ENCODE data around the gene ST8SIA5.

The ST8SIA5 gene

GRCh38 chr18:46680784-46681695 is 75.8 kb downstream of the ST8SIA5 start:
- in situ Hi-C loops (cut with HindIII; ENCODE audit: low pct_ligation_motif_present, low sequenced_read_pairs), result no loop called here
- no peak for DNase-seq
- H3K27me3 ChIP-seq (replicated peaks), result no peaks in the 10 kb centered on the region
- no peak for TF ChIP-seq CTCF (IDR thresholded peaks at IDR 0.05; ENCODE audit: low read depth, low read length, missing control alignments)
- H3K27ac ChIP-seq, result no peak overlapping the region
- H3K36me3 ChIP-seq (replicated peaks), result no peaks in the 10 kb centered on the region
- no peak overlapping the region for H3K4me3 ChIP-seq (ENCODE audit: low read depth, low read length)

- in situ Hi-C loops (cut with HindIII; ENCODE audit: low pct_ligation_motif_present, low sequenced_read_pairs), result no loop called here
- DNase-seq, result no peak
- H3K27ac ChIP-seq, result no peak overlapping the region
- H3K4me3 ChIP-seq (ENCODE audit: low read depth, low read length), result no peak overlapping the region
- TF ChIP-seq CTCF (IDR thresholded peaks at IDR 0.05; ENCODE audit: low read depth, low read length, missing control alignments), result no peak
- H3K36me3 ChIP-seq (replicated peaks), result no peaks in the 10 kb centered on the region
- H3K27me3 ChIP-seq (replicated peaks), result no peaks in the 10 kb centered on the region
These were observed 76.8 kb downstream of the ST8SIA5 start for GRCh38 chr18:46679846-46680598.

GRCh38 chr18:46678785-46679399 is 78.0 kb downstream of the ST8SIA5 start:
- Histone ChIP-seq H3K27me3 (replicated peaks) (no peaks in the 10 kb centered on the region), H3K4me3 (ENCODE audit: low read depth, low read length) (no peak overlapping the region), H3K36me3 (replicated peaks) (no peaks in the 10 kb centered on the region), H3K27ac (no peak overlapping the region)
- no peak for TF ChIP-seq CTCF (IDR thresholded peaks at IDR 0.05; ENCODE audit: low read depth, low read length, missing control alignments)
- no peak for DNase-seq
- in situ Hi-C loops (cut with HindIII; ENCODE audit: low pct_ligation_motif_present, low sequenced_read_pairs), result no loop called here

GRCh38 chr18:46678041-46678440 is 78.8 kb downstream of the ST8SIA5 start:
- no peak for TF ChIP-seq CTCF (IDR thresholded peaks at IDR 0.05; ENCODE audit: low read depth, low read length, missing control alignments)
- in situ Hi-C loops (cut with HindIII; ENCODE audit: low pct_ligation_motif_present, low sequenced_read_pairs), result no loop called here
- Histone ChIP-seq H3K27ac (no peak overlapping the region), H3K36me3 (replicated peaks) (no peaks in the 10 kb centered on the region), H3K4me3 (ENCODE audit: low read depth, low read length) (no peak overlapping the region), H3K27me3 (replicated peaks) (no peaks in the 10 kb centered on the region)
- no peak for DNase-seq

GRCh38 chr18:46677611-46678010 is 79.2 kb downstream of the ST8SIA5 start:
- H3K4me3 ChIP-seq (ENCODE audit: low read depth, low read length), result no peak overlapping the region
- H3K27me3 ChIP-seq (replicated peaks), result no peaks in the 10 kb centered on the region
- H3K27ac ChIP-seq, result no peak overlapping the region
- no peaks in the 10 kb centered on the region for H3K36me3 ChIP-seq (replicated peaks)
- no peak for TF ChIP-seq CTCF (IDR thresholded peaks at IDR 0.05; ENCODE audit: low read depth, low read length, missing control alignments)
- in situ Hi-C loops (cut with HindIII; ENCODE audit: low pct_ligation_motif_present, low sequenced_read_pairs), result no loop called here
- DNase-seq, result no peak
